Endothelial cell of umbilical vein (primary cell): ENCODE measurements around the gene ADGRB2. TPM values are rescaled to one million over a fixed set of nuclear protein-coding genes. Genes with fewer than 3 reads are reported as not detected.

Experiments used
- BruUV-seq: library from RNA; stranded (reverse); fragments of 400-500 nt; replicated peaks from 2 replicates; lab custom pipeline; 2021; lab: Mats Ljungman, UMichigan
- CTCF ChIA-PET: fragments of 300-600, 350-600 bp; sonication (Branson Sonifier 250); formaldehyde crosslinking; loops from one replicate; lab custom pipeline; 2021; ENCODE audit warnings: antibody characterized with exemption, inconsistent platforms; lab: Charles Lee
- POLR2A ChIA-PET: fragments of 300-600, 350-600 bp; sonication (Branson Sonifier 250); formaldehyde crosslinking; loops from one replicate; lab custom pipeline; 2021; ENCODE audit warnings: antibody characterized with exemption, inconsistent platforms; lab: Charles Lee
- DNase-seq: peaks from one replicate; pipeline ENCODE4 v3.0.0-alpha.2; 2011; ENCODE audit warnings: low read depth, low spot score
- FAIRE-seq: peaks from 2 replicates; lab custom pipeline; 2011; peaks lifted over from hg19 to GRCh38; lab: Jason Lieb, UNC
- H2AFZ ChIP-seq: 2 replicates; pipeline ENCODE4 v1.6.0; 2012; ENCODE audit warnings: low read depth, low read length, control low read depth, inconsistent platforms
- H3K27ac ChIP-seq: 2 replicates; pipeline ENCODE4 v1.5.1; 2011; ENCODE audit warnings: low read depth, mild to moderate bottlenecking, control low read depth, low read length, moderate library complexity; ENCODE audit not compliant: insufficient read depth
- H3K27me3 ChIP-seq, 2 experiments: 2 replicates each; pipeline versions ENCODE4 v1.6.0 to v1.6.1; 2011; ENCODE audit warnings: low read length in 2 of 2, mixed read lengths in 1 of 2; ENCODE audit not compliant: control insufficient read depth in 2 of 2, insufficient read depth in 2 of 2
- H3K36me3 ChIP-seq, 2 experiments: 2 replicates in 1 of 2; 3 replicates in 1 of 2; pipeline ENCODE4 v1.5.1; 2011; ENCODE audit warnings: low read length in 2 of 2, mild to moderate bottlenecking in 1 of 2, moderate library complexity in 1 of 2; ENCODE audit not compliant: control insufficient read depth in 2 of 2, insufficient read depth in 2 of 2; ENCODE audit errors: extremely low read depth in 1 of 2
- H3K4me1 ChIP-seq: 3 replicates; pipeline ENCODE4 v1.5.1; 2011; ENCODE audit warnings: mild to moderate bottlenecking, low read length; ENCODE audit not compliant: control insufficient read depth, insufficient read depth; ENCODE audit errors: extremely low read depth
- H3K4me2 ChIP-seq: 2 replicates; pipeline ENCODE4 v1.6.1; 2011; ENCODE audit warnings: low read length, control low read depth, mixed read lengths; ENCODE audit not compliant: insufficient read depth
- H3K4me3 ChIP-seq, 3 experiments: fragments of 200-600 bp in 1 of 3; sonication (generic), shearing (Covaris generic) in 1 of 3; replicated peaks in 1 of 3; 2 replicates each; pipeline ENCODE4 v1.5.1; 2011 to 2016; ENCODE audit warnings: control low read depth in 3 of 3, low read length in 3 of 3, mild to moderate bottlenecking in 2 of 3, inconsistent platforms in 1 of 3, low read depth in 1 of 3, moderate library complexity in 1 of 3; ENCODE audit not compliant: insufficient read depth in 1 of 3
- H3K79me2 ChIP-seq: 2 replicates; pipeline ENCODE4 v1.6.0; 2012; ENCODE audit warnings: low read length, inconsistent platforms; ENCODE audit not compliant: control insufficient read depth, insufficient read depth
- H3K9ac ChIP-seq: replicated peaks from 2 replicates; pipeline ENCODE3; 2011; ENCODE audit warnings: low read length, control low read depth; ENCODE audit not compliant: insufficient read depth; ENCODE audit errors: extremely low read depth
- H3K9me1 ChIP-seq: replicated peaks from 3 replicates; pipeline ENCODE4 v1.6.0; 2011; ENCODE audit warnings: mild to moderate bottlenecking, low read length; ENCODE audit not compliant: control insufficient read depth, insufficient read depth; ENCODE audit errors: extremely low read depth
- H3K9me3 ChIP-seq: replicated peaks from 2 replicates; pipeline ENCODE4 v1.5.1; 2012; ENCODE audit warnings: low read length, inconsistent platforms; ENCODE audit not compliant: control insufficient read depth, insufficient read depth
- H4K20me1 ChIP-seq: replicated peaks from 2 replicates; pipeline ENCODE3; 2011; ENCODE audit warnings: mild to moderate bottlenecking, low read length; ENCODE audit not compliant: control insufficient read depth, insufficient read depth; ENCODE audit errors: extremely low read depth
- EZH2 ChIP-seq: IDR thresholded peaks from 2 replicates; pipeline ENCODE4 v1.6.1; 2012; ENCODE audit warnings: borderline replicate concordance, low read depth, mild to moderate bottlenecking, moderate library complexity, low read length, inconsistent platforms; ENCODE audit not compliant: severe bottlenecking
- FOS ChIP-seq: IDR thresholded peaks from 2 replicates; pipeline ENCODE4 v1.6.1; 2011; ENCODE audit warnings: mild to moderate bottlenecking, low read length, moderate library complexity, borderline replicate concordance; ENCODE audit not compliant: insufficient read depth
- GATA2 ChIP-seq: IDR thresholded peaks from 2 replicates; pipeline ENCODE4 v1.7.0; 2011; ENCODE audit warnings: low read depth, mild to moderate bottlenecking, moderate library complexity, mixed read lengths, low read length; ENCODE audit not compliant: insufficient read length, insufficient read depth
- JUN ChIP-seq: IDR thresholded peaks from 2 replicates; pipeline ENCODE4 v1.6.1; 2011; ENCODE audit warnings: borderline replicate concordance, low read depth; ENCODE audit not compliant: insufficient read length, insufficient read depth
- MYC ChIP-seq: IDR thresholded peaks from one replicate; pipeline ENCODE4 v1.6.1; 2011; ENCODE audit warnings: mild to moderate bottlenecking, low read depth, low read length
- POLR2A ChIP-seq: IDR thresholded peaks from 2 replicates; pipeline ENCODE4 v1.6.1; 2012; ENCODE audit warnings: low read depth, mild to moderate bottlenecking, control low read depth, low read length
- POLR2AphosphoS5 ChIP-seq: IDR thresholded peaks from 2 replicates; pipeline ENCODE4 v1.6.1; 2012; ENCODE audit warnings: low read depth, mild to moderate bottlenecking, control low read depth, low read length, moderate library complexity; ENCODE audit not compliant: insufficient read depth
- dilution Hi-C: fragments of 300-500 bp; cut with MboI; formaldehyde crosslinking; loops from one replicate; pipeline ENCODE4 v1.15.0; 2019; ENCODE audit warnings: low sequenced_read_pairs; ENCODE audit not compliant: extremely low pct_ligation_motif_present
- intact Hi-C: fragments of 100-400 bp; cut with micrococcal nuclease; formaldehyde crosslinking; loops from one replicate; pipeline ENCODE4 v1.10.0; 2022
- polyA plus RNA-seq, 4 experiments: library from polyadenylated mRNA; depleted of rRNA in 3 of 4; stranded (reverse) in 3 of 4; unstranded in 1 of 4; fragments of >200 nt; gene quantifications; 2 replicates each; pipeline versions ENCODE4 v1.2.1 to v1.2.3, GENCODE V29; 2011 to 2012; ENCODE audit warnings: missing spikeins in 1 of 4
- total RNA-seq: library from RNA; stranded (reverse); gene quantifications from 2 replicates; pipeline ENCODE4 v1.2.3, GENCODE V29; 2021
- TF ChIP-seq, protein P1 (sequence below), 2 donors: IDR thresholded peaks; 1 replicate in 1 of 2; 2 replicates in 1 of 2; pipeline ENCODE4 v1.5.1; 2011; ENCODE audit warnings: low read length in 2 of 2, mild to moderate bottlenecking in 2 of 2, moderate library complexity in 2 of 2, control low read depth in 1 of 2, inconsistent platforms in 1 of 2, low read depth in 1 of 2; ENCODE audit not compliant: insufficient read depth in 1 of 2; ENCODE audit errors: extremely low read depth in 1 of 2
- TF ChIP-seq, protein P2 (sequence below): IDR thresholded peaks from 2 replicates; pipeline ENCODE4 v1.6.1; 2011; ENCODE audit not compliant: insufficient read depth, insufficient read length

The ADGRB2 gene
- total and polyA plus RNA-seq, 2 donors (not counting 3 experiments of a cell fraction or from before 2014, with no cell fraction given), result 1.3 to 1.5 TPM

DNA sequence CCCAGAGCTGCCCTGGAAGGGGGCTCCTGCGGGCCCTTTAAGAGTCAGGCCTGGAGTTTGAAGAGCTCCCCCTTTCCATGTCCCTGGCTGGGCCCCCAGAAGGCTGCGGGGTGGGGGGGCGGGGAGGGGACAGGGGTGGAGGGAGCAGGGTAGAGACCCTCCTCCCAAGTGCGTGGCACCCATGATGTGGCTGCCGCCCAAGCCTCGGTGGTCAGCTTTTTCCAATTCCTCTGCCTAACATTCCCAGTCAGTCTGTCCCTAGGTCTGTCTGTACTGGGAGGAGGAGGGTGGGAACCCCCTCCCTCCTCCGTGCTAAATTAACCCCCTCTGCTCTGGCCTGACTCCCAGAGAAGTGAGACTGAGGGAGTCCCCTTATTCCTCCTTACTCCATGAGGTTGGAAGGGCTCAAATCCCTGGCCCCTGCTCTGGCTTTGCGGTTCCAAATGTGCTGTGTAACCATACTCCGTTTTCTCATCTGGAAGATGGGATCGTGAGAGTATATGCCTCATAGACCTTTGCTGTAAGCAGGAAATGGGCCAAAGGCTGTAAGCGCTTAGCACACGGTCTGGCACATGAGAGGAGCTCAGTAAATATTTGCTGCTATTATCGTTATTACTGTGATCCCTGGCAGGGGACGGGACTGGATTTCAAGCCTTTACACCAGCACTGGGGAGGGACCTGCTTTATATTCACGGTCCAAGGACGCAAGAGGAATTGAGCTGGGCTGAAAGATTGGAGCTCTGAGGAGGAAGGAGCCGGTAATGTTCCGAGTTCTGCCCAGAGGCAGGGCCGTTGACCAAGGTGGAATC lies 59.7 kb downstream of the ADGRB2 start:
- ChIA-PET CTCF (interaction anchor here (0.9 to 6.2 kb wide), 10 partner anchors 8 to 84 kb away, joined by 3 to 46 read pairs (median 8); no protein-coding TSS in a partner anchor), POLR2A (interaction anchor here (0.6 to 1.5 kb wide), 2 partner anchors 7 to 10 kb away, joined by 3 read pairs; no protein-coding TSS in a partner anchor)
- Histone ChIP-seq H3K9me3 (no peaks in the 10 kb centered on the region), H3K79me2 (no peaks in the 10 kb centered on the region), H4K20me1 (no peaks in the 10 kb centered on the region), H3K36me3 (no peaks in the 10 kb centered on the region), H3K4me2 (no peak overlapping the region), H2AFZ (no peak overlapping the region), H3K4me1 (peaks cover 9% of the 10 kb centered on the region), H3K27ac (no peak overlapping the region), H3K9ac (no peak overlapping the region), H3K9me1 (no peaks in the 10 kb centered on the region), H3K4me3 (no peak overlapping the region), H3K27me3 (peaks cover 0 to 3% of the 10 kb centered on the region in 2 experiments)
- intact Hi-C loops (loop anchor here (2.0 kb wide), 1 partner anchor 16 kb away; no protein-coding TSS in a partner anchor), dilution Hi-C loops (no loop called here)
- DNase-seq, result no peak
- TF ChIP-seq POLR2A (no peak), JUN (no peak), EZH2 (no peak), FOS (no peak), MYC (no peak), POLR2AphosphoS5 (no peak), GATA2 (no peak)
- TF ChIP-seq, protein P1, sequence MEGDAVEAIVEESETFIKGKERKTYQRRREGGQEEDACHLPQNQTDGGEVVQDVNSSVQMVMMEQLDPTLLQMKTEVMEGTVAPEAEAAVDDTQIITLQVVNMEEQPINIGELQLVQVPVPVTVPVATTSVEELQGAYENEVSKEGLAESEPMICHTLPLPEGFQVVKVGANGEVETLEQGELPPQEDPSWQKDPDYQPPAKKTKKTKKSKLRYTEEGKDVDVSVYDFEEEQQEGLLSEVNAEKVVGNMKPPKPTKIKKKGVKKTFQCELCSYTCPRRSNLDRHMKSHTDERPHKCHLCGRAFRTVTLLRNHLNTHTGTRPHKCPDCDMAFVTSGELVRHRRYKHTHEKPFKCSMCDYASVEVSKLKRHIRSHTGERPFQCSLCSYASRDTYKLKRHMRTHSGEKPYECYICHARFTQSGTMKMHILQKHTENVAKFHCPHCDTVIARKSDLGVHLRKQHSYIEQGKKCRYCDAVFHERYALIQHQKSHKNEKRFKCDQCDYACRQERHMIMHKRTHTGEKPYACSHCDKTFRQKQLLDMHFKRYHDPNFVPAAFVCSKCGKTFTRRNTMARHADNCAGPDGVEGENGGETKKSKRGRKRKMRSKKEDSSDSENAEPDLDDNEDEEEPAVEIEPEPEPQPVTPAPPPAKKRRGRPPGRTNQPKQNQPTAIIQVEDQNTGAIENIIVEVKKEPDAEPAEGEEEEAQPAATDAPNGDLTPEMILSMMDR (IDR thresholded peaks at IDR 0.05; ENCODE audit: extremely low read depth in 1 of 2, insufficient read depth in 1 of 2, low read depth in 1 of 2, low read length in 2 of 2), result no peak
- TF ChIP-seq, protein P2, sequence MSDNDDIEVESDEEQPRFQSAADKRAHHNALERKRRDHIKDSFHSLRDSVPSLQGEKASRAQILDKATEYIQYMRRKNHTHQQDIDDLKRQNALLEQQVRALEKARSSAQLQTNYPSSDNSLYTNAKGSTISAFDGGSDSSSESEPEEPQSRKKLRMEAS, result no peak
- FAIRE-seq, result no peak
- no TSS peak for BruUV-seq
